AG08395 (cell line): Measurements from ENCODE around the gene BHLHE23.
"Not testable (repeated sequence)": the region's sequence is repeated elsewhere in the genome, so short reads cannot be mapped to it uniquely, and the experiment has no call there.

ENCODE experiments used
- DNase-seq: peaks from one replicate; pipeline ENCODE4 v3.0.0; 2012; ENCODE audit warnings: mixed read lengths, low spot score

The BHLHE23 gene

GRCh38 chr20:62960446-62961309 lies 46.1 kb downstream of the BHLHE23 start:
- DNase-seq = not testable (repeated sequence)

GRCh38 chr20:62959998-62960436 lies 46.7 kb downstream of the BHLHE23 start:
- DNase-seq = no peak

- no peak for DNase-seq
Measured at GRCh38 chr20:62959101-62959971, 47.4 kb downstream of the BHLHE23 start.

- no peak for DNase-seq
Measured at GRCh38 chr20:62958388-62959100, 48.2 kb downstream of the BHLHE23 start.

- no peak for DNase-seq
Measured at GRCh38 chr20:62957136-62958117, 49.3 kb downstream of the BHLHE23 start.

- DNase-seq = no peak
Measured at GRCh38 chr20:62956387-62957135, 50.2 kb downstream of the BHLHE23 start.
